ENCODE data around the gene CARHSP1. TPM values are rescaled to one million over a fixed set of nuclear protein-coding genes. Genes with fewer than 3 reads are reported as not detected.

CARHSP1 gene
- total and polyA plus RNA-seq, 2 experiments from 2014 or later, result 129 to 150 TPM

GRCh38 chr16:8892101-8892575 is 23.3 kb upstream of the CARHSP1 start:
- H3K9me3 ChIP-seq (ENCODE audit: low read depth), result no peaks in the 10 kb centered on the region
- no peak overlapping the region for H2AFZ ChIP-seq
- no peak overlapping the region for H3K9ac ChIP-seq
- no peak overlapping the region for H3K27ac ChIP-seq
- H3F3A ChIP-seq (ENCODE audit: insufficient read depth), result peaks cover 14% of the 10 kb centered on the region
- no peaks in the 10 kb centered on the region for H3K9me2 ChIP-seq (ENCODE audit: insufficient read depth)
- peaks cover 10% of the 10 kb centered on the region for H3K4me1 ChIP-seq (ENCODE audit: insufficient read depth)
- WGBS, 2 experiments (ENCODE audit: low coverage in 1 of 2, low lambda C conversion rate in 2 of 2, missing lambda C conversion rate in 2 of 2), result 84 to 91% methylated on average over 15 to 16 of the region's 16 CpGs
- H3K27me3 ChIP-seq (replicated peaks; ENCODE audit: insufficient read depth), result no peaks in the 10 kb centered on the region
- H3K36me3 ChIP-seq (ENCODE audit: low read depth), result peaks cover 59% of the 10 kb centered on the region
- no peaks in the 10 kb centered on the region for H4K20me1 ChIP-seq (ENCODE audit: insufficient read depth)
- H3K79me2 ChIP-seq (ENCODE audit: insufficient read depth), result no peaks in the 10 kb centered on the region
- TF ChIP-seq EZH2 (IDR thresholded peaks at IDR 0.05; ENCODE audit: insufficient read depth, poor library complexity, severe bottlenecking), result no peak
- no peak for TF ChIP-seq EZH2phosphoT487 (IDR thresholded peaks at IDR 0.05; ENCODE audit: insufficient read depth, low read depth)
- no peak for DNase-seq
- H3K4me3 ChIP-seq, result no peak overlapping the region
- in situ Hi-C loops (cut with MboI), result loop anchor here (10.0 kb wide), 1 partner anchor 113 kb away; no protein-coding TSS in a partner anchor
- no peak overlapping the region for H3K4me2 ChIP-seq (ENCODE audit: unreplicated experiment)

GRCh38 chr16:8890549-8890921 is 21.7 kb upstream of the CARHSP1 start:
- Histone ChIP-seq H2AFZ (no peak overlapping the region), H3K9me3 (ENCODE audit: low read depth) (no peaks in the 10 kb centered on the region), H3K36me3 (ENCODE audit: low read depth) (peaks cover 44% of the 10 kb centered on the region; the same call in 1 of the 2 replicates), H3K4me1 (ENCODE audit: insufficient read depth) (peaks cover 25% of the 10 kb centered on the region), H4K20me1 (ENCODE audit: insufficient read depth) (no peaks in the 10 kb centered on the region), H3K79me2 (ENCODE audit: insufficient read depth) (no peaks in the 10 kb centered on the region), H3K9me2 (ENCODE audit: insufficient read depth) (no peaks in the 10 kb centered on the region), H3K4me3 (no peak overlapping the region), H3F3A (ENCODE audit: insufficient read depth) (peaks cover 30% of the 10 kb centered on the region), H3K27me3 (replicated peaks; ENCODE audit: insufficient read depth) (no peaks in the 10 kb centered on the region), H3K4me2 (ENCODE audit: unreplicated experiment) (no peak overlapping the region), H3K27ac (no peak overlapping the region), H3K9ac (no peak overlapping the region)
- in situ Hi-C loops (cut with MboI), result loop anchor here (10.0 kb wide), 1 partner anchor 114 kb away; no protein-coding TSS in a partner anchor
- WGBS, 2 experiments (ENCODE audit: low coverage in 1 of 2, low lambda C conversion rate in 2 of 2, missing lambda C conversion rate in 2 of 2), result 96 to 99% methylated on average over 5 of the region's 5 CpGs
- no peak for DNase-seq
- TF ChIP-seq EZH2 (IDR thresholded peaks at IDR 0.05; ENCODE audit: insufficient read depth, poor library complexity, severe bottlenecking) (no peak), EZH2phosphoT487 (IDR thresholded peaks at IDR 0.05; ENCODE audit: insufficient read depth, low read depth) (no peak)

GRCh38 chr16:8889893-8890548 is 21.2 kb upstream of the CARHSP1 start:
- DNase-seq, result no peak
- no peaks in the 10 kb centered on the region for H3K27me3 ChIP-seq (replicated peaks; ENCODE audit: insufficient read depth)
- 79 to 83% methylated on average over 14 of the region's 14 CpGs for WGBS, 2 experiments (ENCODE audit: low coverage in 1 of 2, low lambda C conversion rate in 2 of 2, missing lambda C conversion rate in 2 of 2)
- in situ Hi-C loops (cut with MboI), result loop anchor here (10.0 kb wide), 2 partner anchors 115 to 235 kb away; no protein-coding TSS in a partner anchor
- no peaks in the 10 kb centered on the region for H4K20me1 ChIP-seq (ENCODE audit: insufficient read depth)
- H3K9me3 ChIP-seq (ENCODE audit: low read depth), result no peaks in the 10 kb centered on the region
- H2AFZ ChIP-seq, result no peak overlapping the region
- no peak overlapping the region for H3K27ac ChIP-seq
- no peak overlapping the region for H3K9ac ChIP-seq
- peaks cover 32% of the 10 kb centered on the region for H3F3A ChIP-seq (ENCODE audit: insufficient read depth)
- peaks cover 30% of the 10 kb centered on the region for H3K4me1 ChIP-seq (ENCODE audit: insufficient read depth)
- no peaks in the 10 kb centered on the region for H3K79me2 ChIP-seq (ENCODE audit: insufficient read depth)
- no peak overlapping the region for H3K4me2 ChIP-seq (ENCODE audit: unreplicated experiment)
- no peak overlapping the region for H3K4me3 ChIP-seq
- no peak for TF ChIP-seq EZH2phosphoT487 (IDR thresholded peaks at IDR 0.05; ENCODE audit: insufficient read depth, low read depth)
- TF ChIP-seq EZH2 (IDR thresholded peaks at IDR 0.05; ENCODE audit: insufficient read depth, poor library complexity, severe bottlenecking), result no peak
- H3K9me2 ChIP-seq (ENCODE audit: insufficient read depth), result no peaks in the 10 kb centered on the region
- H3K36me3 ChIP-seq (ENCODE audit: low read depth), result peaks cover 39% of the 10 kb centered on the region; the same call in 1 of the 2 replicates

GRCh38 chr16:8888951-8889892 is 20.4 kb upstream of the CARHSP1 start:
- Histone ChIP-seq H3K9me3 (ENCODE audit: low read depth) (no peaks in the 10 kb centered on the region), H3K9ac (no peak overlapping the region), H4K20me1 (ENCODE audit: insufficient read depth) (no peaks in the 10 kb centered on the region), H3K27me3 (replicated peaks; ENCODE audit: insufficient read depth) (no peaks in the 10 kb centered on the region), H3K9me2 (ENCODE audit: insufficient read depth) (no peaks in the 10 kb centered on the region), H3K79me2 (ENCODE audit: insufficient read depth) (no peaks in the 10 kb centered on the region), H3K36me3 (ENCODE audit: low read depth) (peaks cover 31% of the 10 kb centered on the region; the same call in 1 of the 2 replicates), H3F3A (ENCODE audit: insufficient read depth) (peaks cover 32% of the 10 kb centered on the region), H2AFZ (no peak overlapping the region), H3K4me3 (no peak overlapping the region), H3K4me2 (ENCODE audit: unreplicated experiment) (no peak overlapping the region), H3K4me1 (ENCODE audit: insufficient read depth) (peaks cover 33% of the 10 kb centered on the region), H3K27ac (0 out of 2 replicates have a peak overlapping the region, but pooled peaks have one; percentile 22)
- TF ChIP-seq EZH2phosphoT487 (IDR thresholded peaks at IDR 0.05; ENCODE audit: insufficient read depth, low read depth) (no peak), EZH2 (IDR thresholded peaks at IDR 0.05; ENCODE audit: insufficient read depth, poor library complexity, severe bottlenecking) (no peak)
- DNase-seq, result no peak
- in situ Hi-C loops (cut with MboI), result loop anchor here (10.0 kb wide), 1 partner anchor 234 kb away; no protein-coding TSS in a partner anchor
- whole genome bisulfite sequencing, 2 experiments (ENCODE audit: low coverage in 1 of 2, low lambda C conversion rate in 2 of 2, missing lambda C conversion rate in 2 of 2), result 83 to 84% methylated on average over 22 to 23 of the region's 23 CpGs
